ENCODE measurements around the gene CATSPER3. TPM values are rescaled to one million over a fixed set of nuclear protein-coding genes. Genes with fewer than 3 reads are reported as not detected.

The CATSPER3 gene
- total and polyA plus RNA-seq, 2 of the 8 experiments (the other 6 are each of a cell fraction or from before 2014, with no cell fraction given), result 0.62 TPM; not detected in 1

- TF ChIP-seq CHD7 (IDR thresholded peaks at IDR 0.05; ENCODE audit: insufficient replicate concordance, low read length) (no peak), GABPA (IDR thresholded peaks at IDR 0.05; ENCODE audit: borderline replicate concordance, insufficient read depth, low read length) (no peak), KDM5A (IDR thresholded peaks at IDR 0.05; ENCODE audit: low read length) (no peak), CBX8 (IDR thresholded peaks at IDR 0.05; ENCODE audit: borderline replicate concordance, low read depth, low read length) (no peak), TCF12 (IDR thresholded peaks at IDR 0.05; ENCODE audit: low read depth, low read length) (no peak), BACH1 (IDR thresholded peaks at IDR 0.05; ENCODE audit: low read length) (no peak), CHD1 (IDR thresholded peaks at IDR 0.05; ENCODE audit: low read depth, low read length) (no peak), RNF2 (IDR thresholded peaks at IDR 0.05; ENCODE audit: borderline replicate concordance, low read depth, low read length, missing control alignments, poor library complexity, severe bottlenecking) (no peak)
Measured at GRCh38 chr5:134920848-134921575, 46.7 kb upstream of the CATSPER3 start (continued).
